Erythroblast (primary cell): ENCODE results near the gene PROK1.

ENCODE experiments used
- GATA1 ChIP-seq: IDR thresholded peaks from 2 replicates; pipeline ENCODE4 v1.6.1; 2011; ENCODE audit warnings: low read depth, mild to moderate bottlenecking, control low read depth, low read length, moderate library complexity
- POLR2A ChIP-seq: IDR thresholded peaks from 2 replicates; pipeline ENCODE4 v1.6.1; 2011; ENCODE audit warnings: mild to moderate bottlenecking, low read length

DNA sequence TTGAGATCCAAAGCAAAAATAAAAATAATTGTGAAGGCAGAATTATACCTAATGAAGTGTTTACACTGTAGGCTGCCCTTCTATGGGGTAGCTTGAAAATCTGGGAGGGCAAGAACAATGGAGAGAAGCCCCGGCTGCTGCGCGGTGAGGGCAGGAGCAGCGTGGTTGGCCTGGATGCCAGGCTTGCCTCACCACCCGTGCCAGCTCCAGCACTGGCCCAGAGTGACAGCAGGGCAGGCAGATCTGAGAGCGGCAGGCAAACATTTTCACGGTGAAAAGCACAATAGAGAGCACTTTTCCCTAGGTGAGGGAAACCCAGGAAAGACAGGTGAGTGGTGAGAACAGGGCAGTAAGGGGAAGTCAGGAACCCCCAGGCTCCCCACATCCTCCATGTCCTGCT lies 1.4 kb downstream of the PROK1 start:
- TF ChIP-seq POLR2A (no peak), GATA1 (no peak)
